Esophagus squamous epithelium (tissue), 4 donors: Measurements from ENCODE around the gene NPDC1.

Source experiments
- CTCF ChIP-seq, 6 experiments: fragments of 450-650 bp in 4 of 6; fragments of 200-600 bp in 2 of 6; sonication (generic) in 2 of 6; IDR thresholded peaks; one replicate each; pipeline ENCODE4 v1.5.1; 2016 to 2019; ENCODE audit warnings: antibody characterized with exemption in 6 of 6, mild to moderate bottlenecking in 4 of 6, moderate library complexity in 4 of 6
- POLR2A ChIP-seq, 4 donors: fragments of 450-650 bp; IDR thresholded peaks; one replicate each; pipeline ENCODE4 v1.6.1; 2017; ENCODE audit warnings: antibody characterized with exemption in 4 of 4, mild to moderate bottlenecking in 4 of 4, moderate library complexity in 3 of 4

DNA sequence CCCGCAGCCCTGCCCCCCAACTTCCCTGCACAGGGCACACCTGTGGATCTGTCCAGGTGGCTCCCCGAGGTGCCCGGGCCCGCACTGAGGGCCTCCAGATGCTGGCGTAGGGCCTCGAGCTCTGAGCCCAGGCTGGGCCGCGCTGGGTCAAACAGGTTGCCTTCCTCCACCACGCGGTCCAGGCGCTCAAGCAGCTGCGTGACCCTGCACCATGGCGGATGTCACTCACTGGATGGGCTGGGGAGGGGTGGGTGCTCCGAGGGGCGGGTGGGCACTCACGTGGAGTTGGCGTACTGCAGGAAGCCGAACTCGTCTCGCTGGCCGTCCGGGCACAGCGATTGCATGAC is 23.3 kb downstream of the NPDC1 start:
- TF ChIP-seq CTCF (IDR thresholded peaks at IDR 0.05), result no peak
- TF ChIP-seq POLR2A (IDR thresholded peaks at IDR 0.05), result no peak
